ENCODE measurements around the gene TBC1D1. TPM values are rescaled to one million over a fixed set of nuclear protein-coding genes. Genes with fewer than 3 reads are reported as not detected.

TBC1D1 gene
- total and polyA plus RNA-seq, 2 donors (not counting 3 experiments of a cell fraction or from before 2014, with no cell fraction given) = 63.5 to 116 TPM

- no peak overlapping the region for H3K4me2 ChIP-seq (ENCODE audit: insufficient read depth, low read length)
- no peak for TF ChIP-seq MYC (IDR thresholded peaks at IDR 0.05; ENCODE audit: low read depth, low read length)
- no peak for TF ChIP-seq MAX (IDR thresholded peaks at IDR 0.05; ENCODE audit: insufficient read depth, insufficient read length)
- no peak for TF ChIP-seq POLR2A (IDR thresholded peaks at IDR 0.05; ENCODE audit: low read depth, low read length)
- no peak for TF ChIP-seq CTCF (IDR thresholded peaks at IDR 0.05; ENCODE audit: extremely low read depth in 1 of 2, insufficient read depth in 1 of 2, low read depth in 1 of 2, low read length in 2 of 2)
- no peak for TF ChIP-seq POLR2AphosphoS5 (IDR thresholded peaks at IDR 0.05; ENCODE audit: insufficient read depth, low read depth, low read length)
- TF ChIP-seq GATA2 (IDR thresholded peaks at IDR 0.05; ENCODE audit: insufficient read depth, insufficient read length, low read depth, low read length) = no peak
- TF ChIP-seq EZH2 (IDR thresholded peaks at IDR 0.05; ENCODE audit: borderline replicate concordance, low read depth, low read length, severe bottlenecking) = no peak
- POLR2A ChIA-PET = no interaction called here
- no peaks in the 10 kb centered on the region for H3K27me3 ChIP-seq (ENCODE audit: control insufficient read depth in 2 of 2, insufficient read depth in 2 of 2, low read length in 2 of 2)
- no peak overlapping the region for H3K9ac ChIP-seq (replicated peaks; ENCODE audit: extremely low read depth, insufficient read depth, low read length)
- CTCF ChIA-PET = interaction anchor here (2.4 kb wide), 1 partner anchor 9 kb away, joined by 11 read pairs; no protein-coding TSS in a partner anchor
- H3K4me3 ChIP-seq (replicated peaks in 1 of 3; ENCODE audit: insufficient read depth in 1 of 3, low read depth in 1 of 3, low read length in 3 of 3) = no peak overlapping the region
- H4K20me1 ChIP-seq (replicated peaks; ENCODE audit: control insufficient read depth, extremely low read depth, insufficient read depth, low read length) = no peaks in the 10 kb centered on the region
- dilution Hi-C loops (cut with MboI; ENCODE audit: extremely low pct_ligation_motif_present, low sequenced_read_pairs) = no loop called here
- H3K9me3 ChIP-seq (replicated peaks; ENCODE audit: control insufficient read depth, insufficient read depth, low read length) = no peaks in the 10 kb centered on the region
- no peaks in the 10 kb centered on the region for H3K9me1 ChIP-seq (replicated peaks; ENCODE audit: control insufficient read depth, extremely low read depth, insufficient read depth, low read length)
- peaks cover 3% of the 10 kb centered on the region in 2 experiments for H3K36me3 ChIP-seq (ENCODE audit: control insufficient read depth in 2 of 2, extremely low read depth in 1 of 2, insufficient read depth in 2 of 2, low read length in 2 of 2)
- no peak overlapping the region for H3K27ac ChIP-seq (ENCODE audit: insufficient read depth, low read depth, low read length)
- H3K4me1 ChIP-seq (ENCODE audit: control insufficient read depth, extremely low read depth, insufficient read depth, low read length) = peaks cover 10% of the 10 kb centered on the region
- no peak overlapping the region for H2AFZ ChIP-seq (ENCODE audit: low read depth, low read length)
- DNase-seq (ENCODE audit: low read depth, low spot score) = no peak
- no peaks in the 10 kb centered on the region for H3K79me2 ChIP-seq (ENCODE audit: control insufficient read depth, insufficient read depth, low read length)
- no peak for FAIRE-seq
- no TSS peak for BruUV-seq (replicated peaks)
- intact Hi-C loops (cut with micrococcal nuclease) = no loop called here
These were observed 237.9 kb downstream of the TBC1D1 start for GRCh38 chr4:38128478-38129459.

Data from endothelial cell of umbilical vein (primary cell).